Activated CD8-positive, alpha-beta memory T cell treated with anti-CD3 and anti-CD28 coated beads, Interleukin-2, amount 10 ng/mL, durations not matched to agents 7 days and 5 days (primary cell): ENCODE results near the gene ECEL1. TPM values are rescaled to one million over a fixed set of nuclear protein-coding genes. Genes with fewer than 3 reads are reported as not detected.
A peak's percentile ranks its signal among the peaks of the same experiment; 100 is the strongest.
"Not testable (repeated sequence)": the region's sequence is repeated elsewhere in the genome, so short reads cannot be mapped to it uniquely, and the experiment has no call there.

ENCODE experiments used
- ATAC-seq: fragments of 150-1000 bp; cut with Tn5 transposase; one replicate; pipeline ENCODE4 v1.10.0; 2021; ENCODE audit warnings: moderate library complexity
- CTCF ChIA-PET: fragments of 350-600 bp; sonication (Branson Sonifier 250); formaldehyde crosslinking; loops from one replicate; lab custom pipeline; 2021; ENCODE audit warnings: antibody characterized with exemption; lab: Charles Lee
- DNase-seq: peaks from one replicate; pipeline ENCODE4 v3.0.0-alpha.2; 2020
- H3K27ac Mint-ChIP-seq: one replicate; pipeline ENCODE4 v1.8.0; 2021; ENCODE audit warnings: mild to moderate bottlenecking, mixed read lengths
- H3K27me3 Mint-ChIP-seq: one replicate; pipeline ENCODE4 v1.8.0; 2021; ENCODE audit warnings: mixed read lengths
- H3K36me3 Mint-ChIP-seq: one replicate; pipeline ENCODE4 v1.8.0; 2021; ENCODE audit warnings: mild to moderate bottlenecking, mixed read lengths
- H3K4me1 Mint-ChIP-seq: one replicate; pipeline ENCODE4 v1.8.0; 2021; ENCODE audit warnings: mixed read lengths
- H3K4me3 Mint-ChIP-seq: one replicate; pipeline ENCODE4 v1.8.0; 2021; ENCODE audit warnings: mild to moderate bottlenecking, moderate library complexity, mixed read lengths
- H3K9me3 Mint-ChIP-seq: one replicate; pipeline ENCODE4 v1.8.0; 2022; ENCODE audit warnings: low read depth, mixed read lengths
- total RNA-seq, 2 experiments: library from RNA; stranded (reverse); gene quantifications; one replicate each; pipeline ENCODE4 v1.2.3, GENCODE V29; 2021

ECEL1 gene
- total RNA-seq, 2 experiments from 2014 or later: 0.21 TPM; not detected in 1

- CTCF ChIA-PET: interaction anchor here (0.6 to 1.7 kb wide), 6 partner anchors 81 to 555 kb away, joined by 3 to 7 read pairs (median 3); no protein-coding TSS in a partner anchor
- not testable (repeated sequence) for H3K27me3 Mint-ChIP-seq, H3K36me3 Mint-ChIP-seq, H3K27ac Mint-ChIP-seq, H3K4me3 Mint-ChIP-seq, H3K9me3 Mint-ChIP-seq
- DNase-seq: peak; percentile 91
- H3K4me1 Mint-ChIP-seq: peaks cover 12% of the 10 kb centered on the region
- ATAC-seq: peak; percentile 89
Observed at GRCh38 chr2:232440220-232441018, 47.2 kb downstream of the ECEL1 start.

DNA sequence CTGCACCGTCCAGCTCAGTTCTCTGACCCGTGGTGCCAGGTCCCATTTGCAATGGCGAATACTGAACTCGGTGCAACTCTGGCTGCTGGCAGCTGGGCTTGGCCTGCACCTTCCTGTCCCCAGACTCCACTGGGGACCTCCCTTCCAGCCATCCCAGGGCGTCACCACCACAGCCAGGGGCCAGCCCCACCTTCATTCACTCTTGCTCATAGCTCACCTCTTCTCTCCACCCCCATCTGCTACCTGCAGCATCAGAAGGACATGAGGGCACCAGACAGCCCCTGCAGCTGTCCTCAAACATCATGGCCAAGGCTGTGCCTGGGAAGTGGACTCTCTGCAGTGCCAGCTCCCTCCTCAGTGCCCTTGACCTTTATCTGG is 47.9 kb downstream of the ECEL1 start:
- H3K36me3 Mint-ChIP-seq: no peaks in the 10 kb centered on the region
- ATAC-seq (no peak), DNase-seq (no peak)
- no peaks in the 10 kb centered on the region for H3K9me3 Mint-ChIP-seq
- H3K27ac Mint-ChIP-seq: no peak overlapping the region
- H3K4me3 Mint-ChIP-seq: no peak overlapping the region
- H3K27me3 Mint-ChIP-seq: no peaks in the 10 kb centered on the region
- CTCF ChIA-PET: interaction anchor here (0.8 to 1.7 kb wide), 12 partner anchors 9 to 539 kb away, joined by 3 to 16 read pairs (median 4); no protein-coding TSS in a partner anchor
- peaks cover 12% of the 10 kb centered on the region for H3K4me1 Mint-ChIP-seq

DNA sequence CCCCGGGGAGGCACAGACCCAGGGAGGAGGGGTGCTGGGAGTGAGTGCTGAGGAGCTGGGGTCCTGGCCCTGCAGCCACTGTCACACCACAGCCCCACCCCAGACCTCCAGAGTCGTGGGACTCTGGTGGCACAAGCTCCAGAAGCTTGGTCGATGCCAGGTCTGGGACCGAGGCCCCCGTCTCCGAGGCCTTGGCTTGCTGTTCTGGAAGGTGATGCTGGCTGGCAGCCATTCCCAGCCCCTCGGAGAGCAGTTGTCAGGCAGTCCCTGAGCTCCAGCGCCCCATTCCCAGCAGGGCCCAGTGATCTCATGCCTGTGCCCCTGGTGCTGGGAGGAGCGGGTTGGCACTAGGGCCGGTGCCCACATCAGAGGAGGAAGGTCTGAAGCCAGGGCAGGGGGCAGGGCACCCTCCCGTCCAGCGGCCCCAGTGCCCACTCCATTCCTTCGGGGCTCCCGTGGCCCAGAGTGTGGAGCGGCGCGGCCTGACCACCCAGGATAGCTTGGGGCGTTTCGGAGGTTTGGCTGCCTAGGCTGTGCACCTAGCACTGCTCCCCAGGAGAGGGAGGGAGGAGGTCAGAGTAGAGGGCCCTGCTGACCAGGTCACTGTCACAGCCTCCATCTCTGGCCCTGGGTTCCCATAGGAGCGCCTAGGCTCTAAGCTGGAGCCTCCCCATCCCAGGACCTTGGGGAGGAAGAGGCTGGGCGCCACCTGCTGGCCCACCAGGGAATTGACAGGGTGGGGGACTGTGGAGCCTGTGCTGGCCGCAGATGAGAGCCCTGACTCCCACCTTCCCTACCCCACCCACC is 48.5 kb downstream of the ECEL1 start:
- H3K27me3 Mint-ChIP-seq: no peaks in the 10 kb centered on the region
- no peaks in the 10 kb centered on the region for H3K36me3 Mint-ChIP-seq
- no peak overlapping the region for H3K4me3 Mint-ChIP-seq
- DNase-seq (no peak), ATAC-seq (no peak)
- H3K27ac Mint-ChIP-seq: no peak overlapping the region
- H3K4me1 Mint-ChIP-seq: peaks cover 10% of the 10 kb centered on the region
- no peaks in the 10 kb centered on the region for H3K9me3 Mint-ChIP-seq
- CTCF ChIA-PET: interaction anchor here (0.8 to 1.7 kb wide), 14 partner anchors 9 to 538 kb away, joined by 3 to 16 read pairs (median 4); no protein-coding TSS in a partner anchor

DNA sequence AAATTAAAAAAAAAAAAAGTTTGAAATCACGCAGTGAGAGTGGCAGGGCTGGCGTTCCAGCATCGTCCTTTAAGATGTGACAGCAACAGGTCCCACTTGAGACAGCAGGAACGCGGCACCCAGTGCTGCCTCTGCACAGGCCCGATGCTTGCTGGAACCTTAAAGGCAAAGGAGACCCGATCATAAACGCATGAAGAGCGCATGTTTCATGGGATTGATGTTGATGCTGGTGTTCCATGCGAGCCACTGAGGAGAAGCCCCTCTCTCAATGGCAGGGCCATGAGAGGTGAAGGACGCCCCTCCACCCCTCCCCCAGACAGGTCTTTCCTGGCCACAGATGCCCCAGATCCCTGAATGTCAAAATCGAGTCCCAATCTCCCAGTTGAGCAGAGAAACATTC is 49.5 kb downstream of the ECEL1 start:
- H3K4me3 Mint-ChIP-seq: no peak overlapping the region
- no peak overlapping the region for H3K27ac Mint-ChIP-seq
- no peak for ATAC-seq
- no peaks in the 10 kb centered on the region for H3K27me3 Mint-ChIP-seq
- H3K4me1 Mint-ChIP-seq: peaks cover 10% of the 10 kb centered on the region
- no peak for DNase-seq
- no peaks in the 10 kb centered on the region for H3K36me3 Mint-ChIP-seq
- H3K9me3 Mint-ChIP-seq: no peaks in the 10 kb centered on the region
- CTCF ChIA-PET: interaction anchor here (1.9 kb wide), 2 partner anchors 103 to 532 kb away, joined by 5 to 7 read pairs; no protein-coding TSS in a partner anchor

DNA sequence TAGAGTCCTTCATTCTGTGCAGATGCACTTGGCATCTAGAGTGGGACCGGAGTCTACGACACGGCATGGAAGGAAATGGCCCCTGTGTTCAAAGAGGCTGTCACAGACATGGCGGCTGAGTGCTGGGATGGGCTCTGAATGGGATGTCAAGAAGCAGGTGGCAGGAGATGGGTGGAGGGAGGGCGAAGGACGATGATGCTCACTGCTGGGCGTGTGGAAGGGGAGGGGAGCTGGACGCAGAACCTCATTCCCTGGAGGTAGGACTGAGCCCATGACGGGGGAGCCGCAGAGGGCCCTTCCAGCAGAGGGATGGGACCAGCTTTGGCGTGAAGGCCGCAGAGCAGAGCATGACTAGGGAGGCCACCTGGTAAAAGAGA is 50.5 kb downstream of the ECEL1 start:
- Mint-ChIP-seq H3K4me3 (no peak overlapping the region), H3K9me3 (no peaks in the 10 kb centered on the region), H3K27me3 (no peaks in the 10 kb centered on the region), H3K4me1 (peaks cover 10% of the 10 kb centered on the region), H3K36me3 (no peaks in the 10 kb centered on the region), H3K27ac (no peak overlapping the region)
- no peak for DNase-seq
- CTCF ChIA-PET: interaction anchor here (0.7 to 1.9 kb wide), 4 partner anchors 10 to 531 kb away, joined by 3 to 7 read pairs (median 5); no protein-coding TSS in a partner anchor
- ATAC-seq: no peak

DNA sequence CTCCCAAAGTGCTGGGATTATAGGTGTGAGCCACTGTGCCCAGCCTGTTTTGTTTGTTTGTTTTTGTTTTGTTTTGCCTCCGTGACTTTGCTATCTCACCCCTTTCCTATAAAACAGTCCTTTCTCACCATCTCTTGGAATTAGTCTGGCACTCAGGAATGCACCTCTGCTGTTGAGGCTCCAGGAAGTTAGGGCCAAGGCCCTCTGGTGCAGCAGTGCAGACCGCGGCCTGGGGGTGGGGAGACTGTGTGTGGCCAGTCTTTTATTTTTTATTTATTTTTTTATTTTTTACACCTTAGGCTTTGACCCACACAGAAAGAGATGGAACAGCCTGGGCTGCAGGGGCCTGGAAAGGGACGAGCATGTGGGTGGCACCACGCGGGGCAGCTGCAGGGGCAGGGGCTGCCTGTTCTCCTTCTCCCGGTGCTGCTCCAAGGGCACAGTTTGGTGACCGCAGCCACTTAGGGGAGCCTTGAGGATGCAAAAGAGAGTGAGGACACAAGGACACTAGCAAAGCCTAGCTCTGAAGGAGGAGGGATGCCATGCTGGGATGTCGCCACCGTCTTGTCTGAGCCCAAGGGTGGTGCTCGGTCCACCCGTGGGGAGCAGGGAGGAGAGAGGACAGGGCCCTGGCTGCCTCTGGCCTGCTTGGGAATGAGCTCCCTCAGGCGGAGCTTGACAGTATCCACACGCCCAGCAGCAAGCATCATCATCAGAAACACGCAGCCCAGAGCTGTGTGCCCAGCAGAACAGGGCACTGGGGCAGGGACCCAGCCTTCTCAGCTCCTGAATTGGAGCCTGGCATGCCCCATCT is 51.0 kb downstream of the ECEL1 start:
- CTCF ChIA-PET: interaction anchor here (0.8 to 1.9 kb wide), 3 partner anchors 11 to 530 kb away, joined by 3 to 7 read pairs (median 5); no protein-coding TSS in a partner anchor
- Mint-ChIP-seq H3K27me3 (no peaks in the 10 kb centered on the region), H3K27ac (no peak overlapping the region), H3K4me1 (peaks cover 10% of the 10 kb centered on the region), H3K36me3 (no peaks in the 10 kb centered on the region), H3K4me3 (no peak overlapping the region), H3K9me3 (no peaks in the 10 kb centered on the region)
- ATAC-seq: no peak
- DNase-seq: no peak

GRCh38 chr2:232435805-232436204 is 51.8 kb downstream of the ECEL1 start:
- Mint-ChIP-seq H3K4me3 (no peak overlapping the region), H3K9me3 (no peaks in the 10 kb centered on the region), H3K27me3 (no peaks in the 10 kb centered on the region), H3K27ac (no peak overlapping the region), H3K36me3 (no peaks in the 10 kb centered on the region), H3K4me1 (peaks cover 10% of the 10 kb centered on the region)
- no peak for ATAC-seq
- no peak for DNase-seq
- CTCF ChIA-PET: interaction anchor here (1.0 to 2.0 kb wide), 3 partner anchors 85 to 510 kb away, joined by 3 to 5 read pairs (median 5); partner anchors contain the start of gene NPPC

DNA sequence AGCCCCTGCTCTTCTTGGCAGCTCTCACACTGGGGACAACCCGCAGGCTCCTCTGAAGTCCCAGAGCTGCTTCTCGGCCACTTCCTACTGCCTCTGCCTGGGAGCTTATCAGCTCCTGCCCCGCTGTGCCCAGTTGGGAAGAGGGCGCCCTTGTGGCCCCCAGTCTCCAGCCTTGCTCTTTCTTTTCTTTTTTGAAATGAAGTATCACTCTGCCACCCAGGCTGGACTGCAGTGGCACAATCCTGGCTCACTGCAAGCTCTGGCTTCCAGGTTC is 52.3 kb downstream of the ECEL1 start:
- CTCF ChIA-PET: interaction anchor here (1.0 to 2.0 kb wide), 4 partner anchors 86 to 509 kb away, joined by 3 to 5 read pairs (median 4); partner anchors contain the start of gene NPPC
- Mint-ChIP-seq H3K9me3 (no peaks in the 10 kb centered on the region), H3K27me3 (no peaks in the 10 kb centered on the region), H3K36me3 (no peaks in the 10 kb centered on the region), H3K27ac (no peak overlapping the region), H3K4me1 (peaks cover 7% of the 10 kb centered on the region), H3K4me3 (no peak overlapping the region)
- no peak for ATAC-seq
- DNase-seq: no peak

- peaks cover 3% of the 10 kb centered on the region for H3K27me3 Mint-ChIP-seq
- H3K4me1 Mint-ChIP-seq: peaks cover 1% of the 10 kb centered on the region
- no peaks in the 10 kb centered on the region for H3K9me3 Mint-ChIP-seq
- H3K27ac Mint-ChIP-seq: no peak overlapping the region
- ATAC-seq (no peak), DNase-seq (no peak)
- no peak overlapping the region for H3K4me3 Mint-ChIP-seq
- no peaks in the 10 kb centered on the region for H3K36me3 Mint-ChIP-seq
- CTCF ChIA-PET: interaction anchor here (1.0 to 2.0 kb wide), 4 partner anchors 86 to 509 kb away, joined by 3 to 5 read pairs (median 4); partner anchors contain the start of gene NPPC
Observed at GRCh38 chr2:232434563-232435374, 52.9 kb downstream of the ECEL1 start.

- ATAC-seq (no peak), DNase-seq (no peak)
- Mint-ChIP-seq H3K27ac (no peak overlapping the region), H3K9me3 (no peaks in the 10 kb centered on the region), H3K4me3 (no peak overlapping the region), H3K36me3 (no peaks in the 10 kb centered on the region), H3K4me1 (no peaks in the 10 kb centered on the region), H3K27me3 (peaks cover 3% of the 10 kb centered on the region)
- CTCF ChIA-PET: interaction anchor here (1.1 to 2.0 kb wide), 2 partner anchors 87 to 141 kb away, joined by 3 to 5 read pairs; no protein-coding TSS in a partner anchor
Observed at GRCh38 chr2:232434091-232434490, 53.5 kb downstream of the ECEL1 start.

GRCh38 chr2:232433622-232434021 is 54.0 kb downstream of the ECEL1 start:
- CTCF ChIA-PET, H3K4me3 Mint-ChIP-seq, H3K36me3 Mint-ChIP-seq, H3K27me3 Mint-ChIP-seq, ATAC-seq, H3K4me1 Mint-ChIP-seq, DNase-seq, H3K27ac Mint-ChIP-seq, H3K9me3 Mint-ChIP-seq: not testable (repeated sequence)

DNA sequence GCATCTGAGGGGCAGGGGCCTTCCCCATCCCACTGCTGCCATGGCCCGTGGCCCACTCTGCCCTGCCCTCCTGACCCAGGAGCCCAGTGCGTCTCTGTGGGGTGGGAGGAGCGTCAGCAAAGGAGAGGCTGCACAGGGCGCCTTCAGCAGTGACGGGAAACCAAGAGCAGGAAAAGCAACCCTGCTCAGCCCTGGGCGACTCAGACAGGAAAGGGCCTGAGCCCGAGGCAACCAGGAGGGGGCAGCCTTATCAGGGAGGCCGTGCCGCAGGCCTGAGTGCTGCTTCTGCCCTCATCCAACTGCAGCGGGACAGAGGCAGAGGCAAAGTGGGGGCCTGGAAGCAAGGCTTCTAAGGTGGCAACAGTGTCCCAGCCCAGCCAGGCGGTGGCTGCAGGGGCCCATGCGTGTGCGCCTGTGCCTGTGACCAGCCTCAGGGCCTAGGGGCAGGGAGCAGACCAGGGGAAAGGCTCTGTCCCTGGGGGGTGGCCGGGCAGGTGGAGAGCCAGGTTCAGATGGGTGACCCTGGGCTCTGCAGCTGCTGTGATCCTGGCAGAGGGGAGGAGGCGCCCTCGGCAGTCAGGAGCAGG is 54.9 kb downstream of the ECEL1 start:
- Mint-ChIP-seq H3K27ac (no peak overlapping the region), H3K4me3 (no peak overlapping the region), H3K36me3 (no peaks in the 10 kb centered on the region), H3K27me3 (peaks cover 3% of the 10 kb centered on the region), H3K9me3 (no peaks in the 10 kb centered on the region), H3K4me1 (no peaks in the 10 kb centered on the region)
- no peak for DNase-seq
- CTCF ChIA-PET: interaction anchor here (0.6 kb wide), 1 partner anchor 11 kb away, joined by 3 read pairs; no protein-coding TSS in a partner anchor
- ATAC-seq: peak; percentile 36
